Hindlimb muscle (tissue), 1 donor: Measurements from ENCODE around the gene HNF1B. TPM values are rescaled to one million over a fixed set of nuclear protein-coding genes. Genes with fewer than 3 reads are reported as not detected.
"Not testable (repeated sequence)": the region's sequence is repeated elsewhere in the genome, so short reads cannot be mapped to it uniquely, and the experiment has no call there.

Source experiments
- DNase-seq: peaks from one replicate; pipeline ENCODE4 v3.0.0-alpha.2; 2013
- polyA plus RNA-seq: library from polyadenylated mRNA; unstranded; fragments of 120-200 nt; gene quantifications from one replicate; pipeline ENCODE4 v1.2.1, GENCODE V29; 2013; ENCODE audit not compliant: insufficient read length

Gene HNF1B
- polyA plus RNA-seq: not detected

DNA sequence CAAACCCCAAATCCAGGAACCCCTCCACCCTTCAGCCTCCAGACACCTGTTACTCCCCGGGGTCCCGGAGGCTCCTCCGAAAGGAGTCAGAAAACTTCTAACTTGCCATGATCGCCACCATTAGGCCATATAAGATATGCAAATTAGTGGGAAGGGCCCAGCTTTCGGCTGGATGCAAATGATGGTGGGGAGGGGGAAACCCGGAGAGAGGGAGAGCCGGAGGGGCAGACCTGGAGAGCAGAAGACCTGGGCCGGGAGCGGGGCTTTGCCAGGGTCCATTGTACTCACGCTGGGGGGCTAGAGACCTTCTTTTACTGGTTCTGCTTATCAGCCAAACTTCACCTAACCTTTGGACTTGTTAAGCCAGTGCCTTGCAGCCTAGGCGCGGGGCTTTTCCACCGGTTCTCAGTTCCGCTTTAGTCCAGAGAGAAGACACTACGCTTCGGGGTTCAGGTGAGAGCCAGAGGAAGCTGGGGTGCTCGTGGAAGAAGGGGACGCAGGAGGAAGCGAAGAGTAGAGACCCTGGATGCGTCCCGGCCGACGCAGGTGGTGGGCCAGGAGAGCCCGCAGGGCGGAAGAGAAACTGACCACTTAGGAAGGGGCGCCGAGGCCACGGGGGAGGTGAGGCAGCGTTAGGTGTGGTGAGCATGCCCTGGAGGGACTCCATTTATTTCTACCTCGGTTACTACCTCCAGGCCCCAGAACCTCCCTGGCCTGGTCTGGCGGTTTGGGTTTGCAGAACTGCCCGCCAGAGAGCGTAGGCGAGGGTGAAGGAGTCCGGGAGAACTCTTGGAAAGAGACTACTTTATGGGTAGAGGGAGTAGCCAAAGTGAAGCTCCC is at the start of gene HNF1B:
TSS of gene HNF1B (minus strand) at position 99 of the 840 bp plus-strand sequence. CDS start 175 bp downstream, outside the sequence.
- no peak for DNase-seq

DNA sequence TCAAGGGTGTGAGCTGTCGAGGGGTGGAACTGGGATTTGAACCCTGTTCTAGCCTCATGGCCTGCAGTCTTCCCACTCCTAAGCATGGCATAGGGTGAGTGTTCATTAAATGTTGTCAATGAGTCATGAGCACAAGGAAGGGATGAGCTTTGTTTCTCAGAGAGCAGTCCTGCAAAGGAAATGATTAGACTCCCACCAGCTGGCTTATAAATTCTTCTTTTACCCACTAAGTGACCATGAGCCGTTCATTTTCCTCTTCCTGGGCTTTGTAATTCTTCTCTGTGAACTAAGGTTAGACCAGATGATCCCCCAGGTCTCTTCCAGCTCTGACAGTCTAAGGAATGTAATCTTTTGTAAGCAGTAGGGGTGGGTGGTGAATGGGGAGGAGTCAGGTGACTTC is 47.9 kb upstream of the HNF1B start:
- no peak for DNase-seq

DNA sequence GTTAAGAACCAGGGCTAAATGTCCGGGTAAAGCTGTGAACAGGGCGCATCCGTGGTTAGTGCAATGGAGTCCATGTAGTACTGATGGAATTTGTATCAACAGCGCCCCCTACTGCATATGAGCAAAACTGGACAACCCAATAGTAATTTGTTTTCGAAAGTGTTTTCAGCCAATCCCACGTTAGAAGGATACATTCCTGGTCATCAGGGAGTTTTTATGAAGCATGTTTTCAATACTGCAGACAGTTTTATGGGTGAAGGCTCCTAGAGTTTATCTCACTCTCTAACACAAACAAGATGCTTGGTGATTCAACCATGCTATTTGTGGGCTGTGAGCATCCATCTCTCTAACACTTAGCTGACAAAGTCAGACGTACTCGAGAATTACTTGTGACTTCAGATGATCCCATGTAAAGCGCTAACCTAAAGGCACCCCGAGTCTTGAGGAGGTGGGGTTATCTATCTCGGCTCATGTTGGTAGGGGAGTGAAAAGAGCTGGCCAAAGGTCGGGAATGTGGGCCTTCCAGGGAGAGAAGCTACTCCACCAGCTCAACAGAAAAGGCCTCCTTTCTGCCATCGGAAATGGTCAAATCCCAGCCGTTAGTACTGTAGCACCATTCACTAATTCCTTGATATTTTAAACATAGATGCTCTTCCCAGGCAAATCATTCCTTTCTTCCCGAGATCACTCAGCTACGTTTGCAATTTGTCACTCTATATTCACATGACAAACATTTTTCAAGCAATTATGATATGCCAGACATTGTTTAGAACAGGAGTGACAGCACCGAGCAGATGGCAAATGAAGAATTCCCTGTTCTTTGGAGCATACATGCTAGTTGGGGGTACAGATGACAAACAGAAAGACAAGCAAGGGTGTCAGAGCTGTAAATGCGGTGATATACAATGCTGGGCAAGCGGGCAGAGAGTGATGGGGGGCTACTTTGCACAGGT is 46.9 kb upstream of the HNF1B start:
- no peak for DNase-seq

DNA sequence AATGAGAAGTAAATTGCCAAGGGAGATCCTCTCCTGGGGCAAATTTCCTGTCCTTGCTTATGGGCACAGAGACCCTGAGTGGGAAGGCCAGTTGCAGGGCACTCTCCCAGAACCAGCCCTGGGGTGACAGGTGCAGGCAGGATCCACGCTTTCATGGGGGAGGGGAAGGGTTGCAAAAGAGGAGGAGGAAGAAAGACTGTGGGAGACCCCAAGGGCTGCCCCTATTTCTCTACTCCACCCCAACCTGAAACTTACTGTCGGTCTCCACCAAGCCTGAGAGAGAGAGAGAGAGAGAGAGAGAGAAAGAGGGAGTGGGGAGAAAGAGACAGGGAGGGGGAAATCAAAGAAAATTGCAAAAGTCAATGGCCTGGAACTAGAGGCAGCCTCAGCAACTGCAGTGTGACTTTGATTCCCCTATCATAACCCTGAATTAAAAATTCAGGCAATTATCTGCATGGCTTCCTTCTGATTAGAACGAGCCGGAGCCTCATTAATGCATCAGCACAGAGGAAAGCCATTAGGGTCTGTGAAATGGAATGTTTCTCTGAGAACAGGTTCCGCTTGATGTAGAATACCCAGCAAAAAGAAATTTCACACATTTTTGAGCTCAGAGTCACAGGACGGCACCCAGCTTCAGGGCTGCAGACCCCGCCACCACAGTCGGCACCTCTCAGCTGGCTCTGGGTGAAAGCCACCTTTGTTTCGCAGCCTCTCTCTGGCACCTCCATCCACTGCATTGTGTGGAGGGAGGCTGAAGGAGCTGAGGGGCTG is 45.1 kb upstream of the HNF1B start:
- DNase-seq: no peak

DNA sequence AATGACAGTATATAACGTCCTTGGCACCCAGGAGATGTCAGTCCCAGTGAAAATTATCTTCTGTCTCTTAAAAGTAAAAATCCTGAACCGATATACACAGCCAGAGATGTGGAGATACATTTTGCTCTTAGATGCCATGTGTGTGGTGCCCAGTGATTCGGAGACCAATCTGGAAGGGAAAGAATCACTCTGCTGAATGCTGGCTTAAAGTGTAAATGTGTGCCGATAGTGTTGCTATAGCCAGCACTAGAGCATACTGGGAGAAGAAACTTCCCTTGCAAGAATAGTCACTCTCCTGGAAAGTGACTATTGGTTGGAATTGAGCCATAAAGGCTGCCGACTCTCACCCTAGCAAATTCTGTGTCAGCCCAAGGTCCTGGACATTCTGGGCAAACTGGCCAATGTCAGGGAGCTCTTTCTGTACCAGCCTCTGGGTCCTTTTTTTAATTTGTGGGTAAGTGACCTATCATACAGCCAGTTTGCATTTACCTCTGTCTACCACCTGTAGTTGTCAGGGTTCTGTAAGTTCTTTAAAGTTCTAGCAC is 44.2 kb upstream of the HNF1B start:
- no peak for DNase-seq

DNA sequence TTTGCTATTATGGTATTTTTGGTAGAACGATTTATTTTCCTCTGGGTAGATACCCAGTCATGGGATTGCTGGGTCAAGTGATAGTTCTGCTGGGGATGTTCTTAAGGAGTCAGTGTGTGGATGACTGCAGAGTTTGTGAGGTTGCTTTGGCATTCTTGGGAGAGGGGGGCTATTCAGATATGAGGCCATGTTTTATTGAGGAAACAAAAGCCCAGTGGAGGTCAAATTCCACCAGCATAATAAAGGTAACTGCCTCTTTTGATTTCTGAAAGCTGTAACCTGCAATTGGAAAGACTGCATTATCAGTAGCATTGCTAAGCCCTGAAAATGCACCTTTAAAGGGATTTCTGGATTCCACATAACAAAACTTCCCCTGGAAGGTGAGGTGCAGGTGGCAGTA is 43.7 kb upstream of the HNF1B start:
- DNase-seq: no peak

DNA sequence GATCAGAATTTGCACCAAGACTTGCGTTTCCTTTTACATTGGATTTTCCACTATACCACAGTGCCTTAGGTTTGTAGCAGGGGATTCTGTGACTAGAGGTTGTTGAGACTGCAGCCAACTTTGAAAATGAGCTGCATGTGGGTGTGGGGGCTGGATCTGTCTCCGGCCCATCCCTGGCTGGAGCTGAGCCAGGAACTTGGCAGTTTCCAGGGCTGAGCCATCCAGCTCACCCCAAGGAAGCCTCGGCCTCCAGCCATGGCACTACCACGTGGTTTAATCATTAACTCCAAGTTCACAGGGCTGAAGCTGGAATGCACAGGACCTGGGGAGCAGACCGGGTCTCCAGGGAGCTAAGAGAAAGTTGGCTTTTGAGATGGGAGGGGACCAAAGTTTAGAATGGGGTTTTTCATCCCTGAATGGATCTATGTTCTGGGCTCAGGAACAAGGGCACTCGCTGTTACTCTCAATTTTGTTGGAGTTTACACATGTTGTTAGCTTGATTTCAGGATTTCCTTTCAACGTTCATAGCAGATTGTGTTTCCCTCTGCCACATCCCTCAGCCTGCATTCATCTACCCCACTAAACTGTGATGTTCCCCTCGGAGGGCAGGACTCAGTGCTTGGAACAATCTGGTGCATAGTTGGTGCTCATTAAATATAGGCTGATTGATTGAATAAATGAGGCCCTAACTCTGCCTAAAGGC is 42.3 kb upstream of the HNF1B start:
- DNase-seq: peak; percentile 7

- no peak for DNase-seq
These were observed 41.6 kb upstream of the HNF1B start for GRCh38 chr17:37786481-37786880.

GRCh38 chr17:37782460-37782859 is 37.6 kb upstream of the HNF1B start:
- DNase-seq: not testable (repeated sequence)

GRCh38 chr17:37781451-37781850 is 36.6 kb upstream of the HNF1B start:
- DNase-seq: no peak

- DNase-seq: no peak
These were observed 34.7 kb upstream of the HNF1B start for GRCh38 chr17:37779554-37779953.

GRCh38 chr17:37774504-37774903 is 29.6 kb upstream of the HNF1B start:
- DNase-seq: no peak

DNA sequence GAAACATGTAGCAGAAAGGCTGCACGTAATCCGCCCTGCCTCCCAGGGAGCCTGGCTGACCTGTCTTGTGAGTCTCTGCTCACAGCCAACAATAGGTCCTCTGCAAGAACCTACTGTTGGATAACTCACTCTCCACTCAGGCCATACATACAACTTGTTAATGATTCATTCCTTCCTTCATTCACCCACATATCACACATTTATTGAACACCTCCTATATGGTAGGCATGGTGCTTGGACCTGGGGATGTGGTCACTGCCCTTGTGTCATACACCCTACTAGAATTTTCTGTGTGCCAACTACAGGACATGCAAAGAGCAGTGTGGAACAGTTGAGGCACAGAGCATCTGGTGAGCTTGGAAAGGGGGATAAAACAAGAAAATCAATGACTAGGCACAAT is 28.1 kb upstream of the HNF1B start:
- no peak for DNase-seq

GRCh38 chr17:37770631-37771518 is 26.0 kb upstream of the HNF1B start:
- no peak for DNase-seq

- DNase-seq: no peak
These were observed 24.2 kb upstream of the HNF1B start for GRCh38 chr17:37769050-37769449.

GRCh38 chr17:37768438-37768837 is 23.6 kb upstream of the HNF1B start:
- no peak for DNase-seq

DNA sequence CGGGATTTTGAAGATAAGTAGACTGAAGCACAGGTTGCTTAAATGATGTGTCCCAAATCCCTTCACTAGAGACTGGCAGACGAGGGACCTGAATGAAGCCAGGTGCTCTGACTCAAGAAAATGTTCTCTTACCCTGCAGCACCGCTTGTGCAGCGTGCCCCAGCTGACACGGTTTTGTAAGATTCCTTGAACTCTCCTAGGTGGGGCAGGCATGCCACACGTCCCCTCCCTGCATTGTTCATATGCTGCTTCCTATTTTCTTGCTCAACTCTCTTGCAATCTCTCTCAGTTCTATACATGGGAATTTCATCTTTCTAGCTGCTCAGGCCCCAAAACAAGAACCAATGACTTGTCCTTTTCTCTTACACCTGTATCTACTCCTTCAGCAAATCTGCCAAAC is 22.1 kb upstream of the HNF1B start:
- DNase-seq: no peak

- DNase-seq: no peak
These were observed 19.5 kb upstream of the HNF1B start for GRCh38 chr17:37764383-37764782.

- DNase-seq: no peak
These were observed 17.8 kb upstream of the HNF1B start for GRCh38 chr17:37762666-37763065.

- no peak for DNase-seq
These were observed 17.1 kb upstream of the HNF1B start for GRCh38 chr17:37761961-37762360.

GRCh38 chr17:37761059-37761458 is 16.2 kb upstream of the HNF1B start:
- no peak for DNase-seq
